GM19463 (cell line): ENCODE measurements around the gene ARVCF.
"Not testable (repeated sequence)": the region's sequence is repeated elsewhere in the genome, so short reads cannot be mapped to it uniquely, and the experiment has no call there.

Source experiments
- ATAC-seq: cut with Tn5 transposase; IDR thresholded peaks from one replicate; pipeline ENCODE4 v1.9.1; 2021; ENCODE audit warnings: mild to moderate bottlenecking, moderate library complexity; ENCODE audit not compliant: unreplicated experiment

Gene ARVCF

DNA sequence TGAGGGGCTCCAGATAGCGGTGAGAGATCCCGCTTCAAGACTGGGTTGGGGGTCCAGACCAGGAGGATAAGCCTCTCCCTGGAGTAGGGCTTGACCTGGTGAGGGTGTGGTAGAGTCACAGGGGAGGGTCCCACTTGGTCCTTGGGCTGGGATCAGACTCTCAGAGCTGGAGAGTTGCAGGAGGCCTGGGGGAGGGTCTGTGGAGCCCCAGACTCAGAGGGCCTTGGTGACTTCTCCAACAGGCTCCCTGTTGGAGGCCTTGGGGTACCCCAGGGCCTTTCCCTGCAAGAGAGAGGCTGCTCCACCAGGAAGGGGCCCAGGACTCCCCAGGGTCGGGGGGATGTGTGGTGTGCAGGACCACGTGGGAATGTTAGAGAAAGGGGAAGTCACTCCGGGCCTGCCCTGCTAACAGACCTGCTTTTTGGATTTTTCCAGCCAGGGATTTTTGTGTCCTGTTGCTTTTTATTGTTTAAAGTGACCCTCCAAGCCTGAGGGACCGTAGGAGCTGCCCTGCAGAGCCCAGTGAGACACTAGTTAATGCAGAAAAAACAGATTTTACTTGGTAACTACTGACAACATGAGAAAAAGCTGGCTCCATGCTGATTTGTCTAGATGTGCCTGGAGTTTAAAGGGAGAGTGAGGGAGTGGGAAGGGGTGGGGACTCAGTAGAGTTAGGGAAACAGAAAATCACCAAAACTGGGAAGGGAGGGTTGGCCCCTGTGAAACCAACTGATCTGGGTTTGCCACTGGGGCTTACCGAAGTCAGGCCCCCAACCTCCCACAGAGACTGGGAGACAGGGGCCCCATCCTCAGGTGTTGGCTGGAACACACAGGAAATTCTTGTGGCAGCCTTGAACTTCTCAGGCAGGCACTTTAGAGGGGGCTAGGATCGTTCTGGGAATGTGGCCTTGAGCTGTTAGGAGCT is 74.2 kb downstream of the ARVCF start:
- ATAC-seq: no peak

DNA sequence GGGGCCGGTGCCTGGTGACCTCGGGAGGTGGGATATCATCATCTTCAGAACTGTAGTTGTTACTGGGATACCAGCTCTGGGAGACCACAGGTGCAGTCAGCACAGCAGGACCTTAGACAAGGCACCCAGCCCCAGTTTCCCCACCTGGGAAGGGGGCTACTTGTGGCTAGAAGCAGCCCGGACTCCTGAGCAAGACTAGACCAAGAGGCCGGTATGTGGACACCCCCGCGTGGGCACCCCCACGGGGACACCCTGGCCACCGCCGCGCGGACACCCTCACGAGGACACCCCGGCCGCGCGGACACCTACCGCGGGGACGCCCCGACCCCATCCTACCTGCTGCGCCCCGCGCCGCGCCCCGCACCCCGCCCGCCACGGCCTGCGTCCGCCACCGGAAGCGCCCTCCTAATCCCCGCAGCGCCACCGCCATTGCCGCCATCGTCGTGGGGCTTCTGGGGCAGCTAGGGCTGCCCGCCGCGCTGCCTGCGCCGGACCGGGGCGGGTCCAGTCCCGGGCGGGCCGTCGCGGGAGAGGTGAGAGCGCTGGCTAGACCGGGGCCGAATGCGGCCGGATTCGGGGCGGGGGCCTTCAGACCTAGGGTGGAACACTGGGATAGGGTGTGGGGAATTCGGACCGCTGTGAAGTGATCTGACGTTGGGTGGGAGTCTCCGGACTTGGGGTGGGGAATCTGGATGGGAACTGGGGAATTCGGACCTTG is 75.1 kb downstream of the ARVCF start, which contains the start of the genes COMT and TXNRD2:
Gene COMT (plus strand): TSS at position 408 of the 718 bp plus-strand sequence. CDS start 20,755 bp downstream, outside the sequence.
Gene TXNRD2 (minus strand): TSS at position 454 of the 718 bp plus-strand sequence. CDS start 15 bp downstream, at position 439.
- ATAC-seq: peak; percentile 70

DNA sequence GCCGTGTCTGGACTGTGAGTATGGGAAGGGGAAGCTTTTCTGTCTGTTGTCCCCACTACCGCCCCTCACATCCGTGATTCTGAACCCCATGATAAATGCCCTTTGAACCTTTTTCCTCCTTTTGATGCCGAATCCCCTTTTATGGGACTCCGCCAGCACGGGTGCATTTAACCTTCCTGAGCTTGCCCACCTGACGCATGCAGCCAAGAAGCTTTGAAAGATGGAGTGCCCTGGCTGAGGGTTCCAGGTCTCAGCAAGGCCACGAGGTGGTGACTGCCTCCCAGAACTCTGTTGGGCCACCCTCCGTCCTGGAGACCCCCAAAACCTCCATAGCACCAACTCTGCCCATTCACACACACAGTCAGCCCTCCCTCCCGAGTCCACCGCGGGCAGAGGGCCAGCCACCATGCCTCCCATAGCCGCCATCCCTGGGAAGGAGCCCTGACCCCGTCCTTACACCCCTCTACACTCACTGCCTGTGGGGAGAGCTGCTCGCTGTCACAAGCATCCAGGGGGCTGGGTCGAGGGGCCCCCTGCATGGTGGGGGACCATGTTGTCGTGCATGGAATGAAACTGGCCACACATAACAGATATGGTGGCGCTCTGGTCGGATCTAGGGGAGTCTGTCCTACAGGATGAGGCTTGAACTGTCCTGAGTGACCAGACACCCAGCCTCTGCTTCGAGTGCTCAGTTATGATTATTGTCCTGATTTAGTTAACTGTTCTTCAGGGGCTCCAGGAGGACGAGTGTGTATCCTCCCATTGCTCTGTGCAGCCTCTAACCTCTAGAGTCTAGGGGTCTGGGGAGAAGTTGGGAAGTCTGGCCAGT is 75.9 kb downstream of the ARVCF start:
- no peak for ATAC-seq

DNA sequence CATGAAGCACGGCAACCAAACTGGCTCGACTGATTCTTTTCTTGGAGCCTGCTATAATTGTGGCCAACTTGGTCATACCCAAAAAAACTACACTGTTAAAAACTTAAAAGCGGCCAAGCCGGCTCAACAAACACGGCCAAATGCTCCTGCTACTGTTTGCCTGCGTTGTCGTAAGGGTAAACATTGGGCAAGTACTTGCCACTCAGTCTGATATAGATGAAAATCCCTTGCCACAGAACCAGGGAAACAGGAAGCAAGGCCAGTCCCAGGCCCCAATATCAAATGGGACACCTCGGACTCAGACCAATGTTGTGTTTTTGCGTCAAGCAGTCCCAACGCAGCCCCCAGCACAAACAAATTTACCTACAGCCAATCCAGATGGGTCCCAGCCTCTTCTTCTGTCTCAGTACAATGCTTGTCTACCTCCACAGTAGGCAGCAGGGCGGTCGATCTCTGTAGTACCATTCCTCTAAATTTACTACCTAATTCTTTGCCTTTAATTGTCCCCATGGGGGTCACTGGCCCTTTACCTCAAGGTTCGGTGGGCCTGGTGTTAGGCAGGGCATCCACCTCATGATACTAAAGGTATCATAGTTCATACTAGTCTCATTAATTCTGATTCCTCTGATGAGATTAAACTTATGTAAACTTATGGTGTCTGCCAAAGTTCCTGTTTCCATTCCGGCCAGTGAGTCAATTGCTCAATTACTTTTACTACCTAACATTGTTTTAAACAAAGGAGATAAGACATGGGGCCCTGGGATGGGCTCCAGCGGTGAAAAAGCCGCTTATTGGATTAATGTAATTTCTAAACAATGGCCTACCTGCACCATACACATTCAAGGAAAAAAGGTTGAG is 78.8 kb downstream of the ARVCF start:
- no peak for ATAC-seq

DNA sequence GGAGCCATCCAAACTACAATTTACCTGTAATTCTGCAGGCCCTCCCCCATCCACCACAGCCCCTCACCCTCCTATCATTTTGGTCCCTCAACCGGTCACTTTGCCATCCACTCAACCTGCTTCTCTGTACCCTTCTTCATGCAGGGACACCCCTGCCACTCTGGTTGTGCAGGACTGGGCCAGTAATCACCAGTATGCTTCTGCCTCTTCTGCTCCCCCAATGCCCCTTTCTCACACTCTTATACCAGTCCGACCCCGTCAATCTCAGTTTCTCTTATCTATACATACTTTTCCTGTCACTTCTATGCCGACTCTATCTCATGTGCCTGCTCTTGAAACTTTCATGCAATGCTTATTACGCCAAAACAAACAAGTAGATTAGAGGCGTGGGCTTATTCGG is 80.1 kb downstream of the ARVCF start:
- ATAC-seq: no peak

DNA sequence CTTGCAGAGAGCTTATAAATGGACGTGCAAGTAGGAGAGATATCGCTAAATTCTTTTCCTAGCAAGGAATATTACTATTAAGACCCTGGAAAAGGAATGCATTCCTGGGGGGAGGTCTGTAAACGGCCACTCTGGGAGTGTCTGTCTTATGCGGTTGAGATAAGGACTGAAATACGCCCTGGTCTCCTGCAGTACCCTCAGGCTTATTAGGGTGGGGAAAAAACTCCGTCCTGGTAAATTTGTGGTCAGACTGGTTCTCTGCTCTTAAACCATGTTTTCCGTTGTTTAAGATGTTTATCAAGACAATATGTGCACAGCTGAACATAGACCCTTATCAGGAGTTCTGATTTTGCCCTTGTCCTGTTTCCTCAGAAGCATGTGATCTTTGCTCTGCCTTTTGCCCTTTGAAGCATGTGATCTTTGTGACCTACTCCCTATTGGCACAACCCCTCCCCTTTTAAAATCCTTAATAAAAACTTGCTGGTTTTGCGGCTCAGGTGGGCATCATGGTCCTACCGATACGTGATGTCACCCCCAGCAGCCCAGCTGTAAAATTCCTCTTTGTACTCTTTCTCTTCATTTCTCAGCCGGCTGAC is 81.4 kb downstream of the ARVCF start:
- ATAC-seq: not testable (repeated sequence)

DNA sequence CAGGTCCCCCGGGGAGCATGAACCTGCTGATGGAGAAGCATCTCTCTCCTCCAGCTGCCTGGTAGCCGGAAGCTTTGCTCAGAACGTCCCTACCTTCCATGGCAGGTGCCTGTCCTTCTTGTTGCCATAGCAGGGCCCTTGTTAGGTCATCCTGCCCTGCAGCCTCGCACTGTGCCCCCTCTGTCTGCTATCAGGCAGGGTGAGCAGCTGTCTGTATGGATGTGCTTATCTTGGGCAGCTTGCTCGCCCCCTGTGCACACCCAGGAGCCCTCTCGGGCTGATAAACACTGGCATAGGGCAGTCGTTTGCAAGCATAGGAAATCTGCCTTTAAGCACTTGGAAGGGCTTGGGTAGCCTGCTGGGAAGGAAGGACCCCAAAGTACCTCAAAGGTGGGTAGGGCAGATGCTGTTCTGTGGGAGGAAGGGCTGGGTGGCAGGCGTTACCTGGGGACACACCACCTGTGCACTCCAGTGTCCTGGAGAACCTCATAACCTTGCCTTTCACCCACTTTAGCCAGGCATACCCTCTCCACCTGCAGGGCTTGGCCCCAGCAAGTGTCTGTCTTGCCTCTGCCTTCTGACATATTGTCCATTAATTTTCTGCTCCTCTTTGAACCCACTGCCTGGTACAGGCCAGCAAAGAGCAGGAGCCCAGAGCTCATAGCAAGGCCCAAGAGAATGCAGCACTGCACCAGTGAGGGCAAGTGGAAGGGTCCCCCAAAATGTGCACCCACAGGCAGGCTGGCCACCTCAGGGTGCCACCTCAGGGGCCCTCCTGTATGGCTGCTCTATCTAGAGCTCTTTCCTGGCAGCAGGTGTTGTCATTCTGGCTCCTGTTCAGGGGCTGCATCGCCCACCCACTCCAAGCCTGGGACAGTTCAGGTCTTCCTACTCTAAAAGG is 83.0 kb downstream of the ARVCF start:
- ATAC-seq: no peak

DNA sequence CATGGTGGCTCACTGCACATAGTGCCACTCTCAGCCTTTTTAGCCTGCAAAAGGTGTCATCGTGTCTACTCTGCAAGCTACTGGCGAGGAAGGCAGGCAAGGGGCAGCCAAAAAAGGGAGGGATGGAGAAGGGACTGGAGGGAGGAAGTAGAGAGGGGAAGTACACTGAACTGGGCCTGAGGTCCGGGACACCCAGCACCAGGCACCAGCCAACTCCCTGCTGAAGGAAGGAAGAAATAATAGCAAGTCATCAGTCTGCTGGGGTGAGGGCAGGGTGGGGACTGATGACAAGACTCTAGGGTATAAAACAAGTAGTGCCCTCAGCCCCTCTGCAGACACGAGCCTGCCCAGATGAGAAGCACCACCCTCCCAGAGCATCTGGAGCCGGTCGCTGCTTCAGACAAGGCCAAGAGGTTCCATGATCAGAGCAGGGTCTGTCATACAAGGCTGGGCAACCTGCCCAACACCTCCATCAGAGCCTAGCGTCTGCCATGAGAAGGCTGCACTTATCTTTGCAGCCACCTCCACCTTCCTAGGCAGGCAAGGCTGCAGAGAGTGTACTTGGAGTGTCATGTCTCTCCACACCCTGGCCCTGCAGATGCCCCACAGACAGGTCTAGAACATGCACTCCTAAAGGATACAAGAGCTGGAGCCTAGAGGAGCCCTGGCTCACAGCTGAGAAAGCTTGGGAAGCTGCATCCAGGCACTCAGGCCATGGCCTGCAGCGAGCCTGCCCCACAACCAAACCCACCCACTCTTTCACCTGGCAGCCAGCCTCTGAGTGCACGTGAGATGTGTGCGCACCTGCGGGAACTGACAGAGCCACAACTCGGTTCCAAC is 84.0 kb downstream of the ARVCF start:
- ATAC-seq: no peak

DNA sequence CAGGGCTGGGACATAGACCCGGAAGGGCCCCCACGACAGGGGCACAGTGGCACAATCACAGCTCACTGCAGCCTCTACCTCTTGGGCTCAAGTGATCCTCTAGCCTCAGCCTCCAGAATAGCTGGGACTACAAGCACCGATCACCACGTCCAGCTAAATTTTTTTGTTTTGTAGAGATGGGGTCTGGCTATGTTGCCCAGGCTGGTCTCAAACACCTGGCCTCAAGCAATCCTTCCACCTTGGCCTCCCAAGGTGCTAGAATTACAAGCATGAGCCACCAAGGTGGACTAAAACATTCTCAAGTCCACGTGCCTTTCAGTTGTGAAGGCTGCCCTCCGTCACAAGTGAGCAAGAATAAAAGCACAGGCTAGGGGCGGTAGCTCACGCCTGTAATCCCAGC is 85.1 kb downstream of the ARVCF start:
- ATAC-seq: no peak

DNA sequence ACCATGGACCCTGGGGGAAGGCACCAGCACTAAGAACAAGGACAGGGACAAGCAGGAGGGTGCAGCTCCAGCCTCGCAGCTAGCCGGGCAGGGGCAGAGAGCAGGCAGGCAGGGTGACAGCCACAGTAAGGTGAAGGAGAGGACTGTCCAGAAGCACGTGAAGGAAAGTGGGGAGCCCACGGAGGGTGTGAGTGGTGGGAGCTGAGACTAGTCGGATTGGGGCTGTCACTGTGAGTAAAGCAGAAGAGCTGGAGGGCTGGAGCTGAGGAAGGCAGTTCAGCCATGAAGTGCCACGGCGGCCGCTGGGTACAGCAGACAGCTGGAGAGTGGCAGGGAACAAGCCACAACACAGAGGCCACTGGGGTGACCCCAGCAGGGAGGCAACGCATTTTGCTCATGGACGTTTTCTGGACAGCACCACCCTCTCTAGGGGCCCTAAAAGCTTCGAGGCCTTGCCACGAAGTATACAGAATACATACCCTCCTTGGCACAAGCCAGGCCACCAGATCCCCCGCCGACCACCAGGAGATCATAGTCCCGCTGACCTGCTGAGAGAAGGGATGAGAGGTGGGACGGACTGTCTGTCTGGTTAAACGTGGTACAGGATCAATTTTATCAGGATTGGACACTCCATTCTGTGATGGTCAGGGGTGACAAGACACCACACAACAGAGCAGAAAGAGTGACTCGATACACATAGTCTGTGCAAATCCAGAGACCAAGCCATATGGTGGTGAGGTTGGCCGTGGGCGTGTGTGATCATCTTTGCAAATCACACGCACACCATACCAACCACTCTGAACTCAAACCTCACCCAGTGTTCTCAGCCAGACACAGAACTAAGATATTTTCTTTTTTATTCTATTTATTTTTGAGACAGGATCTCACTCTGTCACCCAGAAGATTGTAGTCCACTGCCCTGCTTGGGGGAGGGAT is 85.8 kb downstream of the ARVCF start:
- ATAC-seq: no peak

DNA sequence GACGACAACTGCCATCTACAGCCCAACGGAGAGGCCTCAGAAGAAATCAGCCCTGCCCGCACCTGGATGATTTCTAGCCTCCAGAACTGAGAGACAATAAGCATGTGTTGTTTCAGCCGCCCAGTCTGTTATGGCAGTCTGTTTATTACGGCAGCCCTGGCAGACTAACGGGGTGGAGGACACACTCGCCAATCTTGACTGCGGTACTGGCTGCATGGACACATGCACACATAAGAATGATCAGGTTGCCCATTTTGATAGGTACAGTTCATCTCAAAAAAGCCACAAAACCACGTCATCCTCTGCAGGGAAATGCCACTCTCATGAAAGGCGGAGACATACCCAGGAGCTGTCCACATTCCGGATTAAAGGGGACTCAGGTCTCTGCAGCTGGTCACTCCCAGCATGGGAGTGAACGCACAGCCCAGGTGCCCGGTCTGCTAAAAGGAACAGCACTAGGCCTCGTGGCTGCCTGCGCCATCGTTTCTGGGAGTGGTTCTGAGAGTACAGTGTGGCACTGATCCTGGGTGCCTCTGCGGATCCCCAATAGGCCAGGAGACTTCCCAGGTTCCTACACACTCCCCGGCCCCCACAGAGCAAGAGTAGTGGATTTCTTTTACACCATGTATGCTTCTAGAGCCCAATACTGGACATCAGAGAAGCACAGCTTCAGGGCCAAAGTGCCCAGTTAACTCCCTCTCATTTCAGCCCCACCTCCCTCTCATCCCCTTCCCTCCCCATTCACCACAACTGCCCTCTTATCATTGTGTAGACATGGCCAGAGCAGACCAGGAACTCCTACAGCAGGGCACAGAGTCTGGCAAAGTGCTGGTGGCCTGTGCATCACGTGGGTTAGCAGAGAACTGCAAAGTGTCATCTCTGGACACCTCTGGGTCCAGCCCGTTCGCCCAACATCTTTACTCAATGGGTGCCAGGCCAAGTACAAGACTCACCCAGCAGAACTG is 86.8 kb downstream of the ARVCF start:
- ATAC-seq: no peak

DNA sequence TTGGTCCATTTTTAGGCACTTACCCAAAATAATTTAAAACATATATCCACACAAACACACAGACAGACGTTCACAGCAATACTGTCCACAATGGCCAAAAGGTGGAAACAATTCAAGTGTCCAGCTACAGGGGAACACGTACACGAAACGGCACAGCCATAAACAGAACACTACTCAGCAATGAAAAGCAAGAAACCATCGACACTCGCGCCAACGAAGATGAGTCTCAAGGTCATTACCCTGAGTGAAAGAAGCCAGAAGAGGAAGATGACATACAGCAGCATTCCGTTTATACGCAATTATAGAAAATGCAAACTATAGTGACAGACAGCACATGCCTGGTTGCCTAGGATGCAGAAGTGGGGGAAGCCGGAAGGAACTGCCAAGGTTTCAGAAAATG is 88.4 kb downstream of the ARVCF start:
- no peak for ATAC-seq

DNA sequence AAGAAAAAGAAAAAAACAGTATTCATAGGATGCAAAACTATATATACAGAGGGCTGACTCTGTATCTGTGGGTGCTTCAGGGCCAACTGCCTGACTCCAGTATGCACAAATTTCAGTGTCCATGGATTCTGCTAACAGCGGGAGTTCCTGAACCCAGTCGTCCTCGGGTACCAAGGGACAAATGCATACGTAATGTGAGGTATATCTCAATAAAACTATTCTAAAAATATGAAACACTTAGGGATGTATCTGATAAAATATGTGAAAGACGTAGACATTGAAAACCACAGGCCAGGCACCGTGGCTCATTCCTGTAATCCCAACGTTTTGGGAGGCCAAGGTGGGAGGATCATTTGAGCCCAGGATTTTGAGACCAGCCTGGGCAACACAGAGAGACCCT is 88.9 kb downstream of the ARVCF start:
- no peak for ATAC-seq

DNA sequence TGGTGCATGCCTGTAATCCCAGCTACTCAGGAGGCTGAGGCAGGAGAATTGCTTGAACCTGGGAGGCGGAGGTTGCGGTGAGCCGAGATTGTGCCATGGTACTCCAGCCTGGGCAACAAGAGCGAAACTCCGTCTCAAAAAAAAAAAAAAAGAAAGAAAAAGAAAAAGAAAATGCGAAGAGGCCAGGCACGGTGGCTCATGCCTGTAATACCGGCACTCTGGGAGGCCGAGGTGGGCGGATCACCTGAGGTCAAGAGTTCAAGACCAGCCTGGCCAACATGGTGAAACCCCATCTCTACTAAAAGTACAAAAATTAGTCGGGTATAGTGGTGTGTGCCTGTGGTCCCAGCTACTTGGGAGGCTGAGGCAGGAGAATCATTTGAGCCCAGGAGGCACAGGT is 90.6 kb downstream of the ARVCF start:
- ATAC-seq: not testable (repeated sequence)

DNA sequence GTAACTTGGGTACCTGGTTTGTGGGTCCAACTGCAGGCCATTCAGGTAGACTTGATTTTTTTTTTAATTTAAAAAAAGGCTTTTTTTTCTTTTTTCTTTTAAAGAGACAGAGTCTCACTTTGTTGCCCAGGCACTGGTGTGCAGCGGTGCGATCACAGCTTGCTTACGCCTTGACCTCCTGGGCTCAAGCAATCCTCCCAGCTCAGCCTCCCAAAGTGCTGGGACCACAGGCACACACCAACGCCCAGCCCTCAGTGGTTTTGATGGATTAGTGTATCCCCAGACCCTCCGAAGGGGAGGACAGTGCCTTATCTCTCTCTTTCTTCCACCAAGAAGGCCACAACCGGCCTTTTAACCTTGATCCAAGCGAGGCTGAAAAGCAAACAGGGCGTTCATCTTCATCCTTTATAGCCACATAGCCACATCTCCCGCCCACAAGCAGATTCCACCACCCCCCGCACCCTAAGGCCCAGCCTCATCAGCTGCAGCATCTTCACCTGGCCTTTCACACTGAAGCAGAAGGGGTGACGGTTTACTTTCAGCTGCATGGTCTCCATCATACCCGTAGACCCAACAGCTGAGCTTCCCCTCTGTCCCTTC is 92.6 kb downstream of the ARVCF start:
- ATAC-seq: no peak
